Endothelial cell of umbilical vein (primary cell): Measurements from ENCODE around the gene TSKU.

Source experiments
- CTCF ChIP-seq, 2 donors: IDR thresholded peaks; 1 replicate in 1 of 2; 2 replicates in 1 of 2; pipeline ENCODE4 v1.5.1; 2011; ENCODE audit warnings: low read length in 2 of 2, mild to moderate bottlenecking in 2 of 2, moderate library complexity in 2 of 2, control low read depth in 1 of 2, inconsistent platforms in 1 of 2, low read depth in 1 of 2; ENCODE audit not compliant: insufficient read depth in 1 of 2; ENCODE audit errors: extremely low read depth in 1 of 2
- EZH2 ChIP-seq: IDR thresholded peaks from 2 replicates; pipeline ENCODE4 v1.6.1; 2012; ENCODE audit warnings: borderline replicate concordance, low read depth, mild to moderate bottlenecking, moderate library complexity, low read length, inconsistent platforms; ENCODE audit not compliant: severe bottlenecking
- GATA2 ChIP-seq: IDR thresholded peaks from 2 replicates; pipeline ENCODE4 v1.7.0; 2011; ENCODE audit warnings: low read depth, mild to moderate bottlenecking, moderate library complexity, mixed read lengths, low read length; ENCODE audit not compliant: insufficient read length, insufficient read depth
- JUN ChIP-seq: IDR thresholded peaks from 2 replicates; pipeline ENCODE4 v1.6.1; 2011; ENCODE audit warnings: borderline replicate concordance, low read depth; ENCODE audit not compliant: insufficient read length, insufficient read depth
- MAX ChIP-seq: IDR thresholded peaks from 2 replicates; pipeline ENCODE4 v1.6.1; 2011; ENCODE audit not compliant: insufficient read depth, insufficient read length
- MYC ChIP-seq: IDR thresholded peaks from one replicate; pipeline ENCODE4 v1.6.1; 2011; ENCODE audit warnings: mild to moderate bottlenecking, low read depth, low read length
- POLR2A ChIP-seq: IDR thresholded peaks from 2 replicates; pipeline ENCODE4 v1.6.1; 2012; ENCODE audit warnings: low read depth, mild to moderate bottlenecking, control low read depth, low read length
- POLR2AphosphoS5 ChIP-seq: IDR thresholded peaks from 2 replicates; pipeline ENCODE4 v1.6.1; 2012; ENCODE audit warnings: low read depth, mild to moderate bottlenecking, control low read depth, low read length, moderate library complexity; ENCODE audit not compliant: insufficient read depth

GRCh38 chr11:76794371-76795289 is 11.5 kb downstream of the TSKU start:
- TF ChIP-seq CTCF (IDR thresholded peaks at IDR 0.05; ENCODE audit: extremely low read depth in 1 of 2, insufficient read depth in 1 of 2, low read depth in 1 of 2, low read length in 2 of 2) (no peak), EZH2 (no peak), POLR2A (no peak), POLR2AphosphoS5 (no peak), JUN (no peak), MYC (no peak), GATA2 (no peak), MAX (no peak)
